H9 (cell line): ENCODE data around the gene ERFL. TPM values are rescaled to one million over a fixed set of nuclear protein-coding genes. Genes with fewer than 3 reads are reported as not detected.

ENCODE experiments used
- DNase-seq: peaks from one replicate; pipeline ENCODE4 v3.0.0-alpha.2; 2017
- H2AFZ ChIP-seq: one replicate; pipeline ENCODE4 v1.6.1; 2013; ENCODE audit warnings: mild to moderate bottlenecking, low read length, control low read depth, moderate library complexity
- H2AK5ac ChIP-seq: 2 replicates; pipeline ENCODE4 v1.6.1; 2013; ENCODE audit warnings: low read length, control low read depth, mixed read lengths; ENCODE audit not compliant: insufficient read length
- H2BK120ac ChIP-seq: one replicate; pipeline ENCODE4 v1.6.1; 2013; ENCODE audit warnings: low read depth, mild to moderate bottlenecking, low read length, control low read depth, inconsistent platforms; ENCODE audit not compliant: poor library complexity, severe bottlenecking
- H2BK12ac ChIP-seq: 2 replicates; pipeline ENCODE4 v1.6.1; 2013; ENCODE audit warnings: low read length, control low read depth, mixed read lengths, low read depth; ENCODE audit not compliant: insufficient read length
- H2BK15ac ChIP-seq: 2 replicates; pipeline ENCODE4 v1.6.1; 2013; ENCODE audit warnings: low read depth, low read length, control low read depth
- H2BK20ac ChIP-seq: one replicate; pipeline ENCODE4 v1.6.1; 2013; ENCODE audit warnings: low read depth, mild to moderate bottlenecking, low read length, control low read depth, inconsistent platforms; ENCODE audit not compliant: poor library complexity, severe bottlenecking
- H2BK5ac ChIP-seq: 2 replicates; pipeline ENCODE4 v1.6.1; 2013; ENCODE audit warnings: low read length, control low read depth, mixed read lengths; ENCODE audit not compliant: insufficient read length
- H3K14ac ChIP-seq: 2 replicates; pipeline ENCODE4 v1.6.1; 2013; ENCODE audit warnings: low read length, control low read depth; ENCODE audit not compliant: insufficient read depth
- H3K18ac ChIP-seq: 2 replicates; pipeline ENCODE4 v1.6.1; 2013; ENCODE audit warnings: low read depth, mild to moderate bottlenecking, mixed read lengths, low read length, control low read depth; ENCODE audit not compliant: insufficient read length
- H3K23ac ChIP-seq: 2 replicates; pipeline ENCODE4 v1.6.1; 2013; ENCODE audit warnings: low read length, control low read depth, mixed read lengths, low read depth; ENCODE audit not compliant: insufficient read length
- H3K23me2 ChIP-seq: 2 replicates; pipeline ENCODE4 v1.6.1; 2013; ENCODE audit warnings: low read depth, mild to moderate bottlenecking, mixed read lengths, low read length, control low read depth; ENCODE audit not compliant: insufficient read length, poor library complexity, severe bottlenecking
- H3K27ac ChIP-seq: 2 replicates; pipeline ENCODE4 v1.5.1; 2013; ENCODE audit warnings: low read length, control low read depth, mixed read lengths, low read depth; ENCODE audit not compliant: insufficient read length
- H3K27me3 ChIP-seq: 2 replicates; pipeline ENCODE4 v1.6.1; 2013; ENCODE audit warnings: low read length, control low read depth, inconsistent platforms; ENCODE audit not compliant: insufficient read depth
- H3K4ac ChIP-seq: 2 replicates; pipeline ENCODE4 v1.6.1; 2013; ENCODE audit warnings: low read depth, mild to moderate bottlenecking, control low read depth, inconsistent platforms, low read length, moderate library complexity
- H3K4me1 ChIP-seq: 2 replicates; pipeline ENCODE4 v1.6.1; 2013; ENCODE audit warnings: low read length, control low read depth, inconsistent platforms; ENCODE audit not compliant: insufficient read depth
- H3K4me2 ChIP-seq: 2 replicates; pipeline ENCODE4 v1.6.1; 2013; ENCODE audit warnings: low read length, control low read depth, mixed read lengths; ENCODE audit not compliant: insufficient read length, insufficient read depth
- H3K56ac ChIP-seq: 2 replicates; pipeline ENCODE4 v1.6.1; 2013; ENCODE audit warnings: low read depth, mild to moderate bottlenecking, mixed read lengths, low read length, control low read depth; ENCODE audit not compliant: insufficient read length
- H3K79me1 ChIP-seq: 2 replicates; pipeline ENCODE4 v1.6.1; 2013; ENCODE audit warnings: low read depth, mild to moderate bottlenecking, moderate library complexity, low read length, control low read depth, inconsistent platforms; ENCODE audit not compliant: insufficient read depth, poor library complexity, severe bottlenecking
- H3K79me2 ChIP-seq: 2 replicates; pipeline ENCODE4 v1.6.1; 2013; ENCODE audit warnings: low read length, control low read depth, inconsistent platforms; ENCODE audit not compliant: insufficient read depth
- H3K9ac ChIP-seq: 2 replicates; pipeline ENCODE4 v1.6.1; 2013; ENCODE audit warnings: low read length, control low read depth, mixed read lengths; ENCODE audit not compliant: insufficient read length; ENCODE audit errors: extremely low read depth
- H3K9me3 ChIP-seq: one replicate; pipeline ENCODE4 v1.6.1; 2013; ENCODE audit warnings: low read depth, low read length, inconsistent platforms; ENCODE audit not compliant: control insufficient read depth
- H3T11ph ChIP-seq: one replicate; pipeline ENCODE4 v1.6.1; 2013; ENCODE audit warnings: mild to moderate bottlenecking, low read length, control low read depth, inconsistent platforms
- H4K20me1 ChIP-seq: one replicate; pipeline ENCODE4 v1.6.1; 2013; ENCODE audit not compliant: control insufficient read depth, insufficient read length, insufficient read depth
- H4K5ac ChIP-seq: 2 replicates; pipeline ENCODE4 v1.6.1; 2013; ENCODE audit warnings: low read depth, mild to moderate bottlenecking, mixed read lengths, low read length, control low read depth; ENCODE audit not compliant: insufficient read length
- H4K8ac ChIP-seq: replicated peaks from 2 replicates; pipeline ENCODE4 v1.6.1; 2013; ENCODE audit warnings: low read length, control low read depth, mixed read lengths, low read depth; ENCODE audit not compliant: insufficient read length
- H4K91ac ChIP-seq: 2 replicates; pipeline ENCODE4 v1.6.1; 2013; ENCODE audit warnings: low read depth, mild to moderate bottlenecking, moderate library complexity, mixed read lengths, low read length, control low read depth; ENCODE audit not compliant: insufficient read length
- H3K27ac Mint-ChIP-seq, 3 experiments: 2 replicates in 2 of 3; 3 replicates in 1 of 3; pipeline ENCODE4 v1.8.0; 2020 to 2021; ENCODE audit warnings: mixed read lengths in 3 of 3, mild to moderate bottlenecking in 1 of 3, moderate library complexity in 1 of 3
- H3K27me3 Mint-ChIP-seq: 2 replicates; pipeline ENCODE4 v1.8.0; 2021; ENCODE audit warnings: low read depth, mild to moderate bottlenecking, moderate library complexity, mixed read lengths
- H3K36me3 Mint-ChIP-seq, 3 experiments: 2 replicates in 2 of 3; 3 replicates in 1 of 3; pipeline ENCODE4 v1.8.0; 2020 to 2021; ENCODE audit warnings: low read depth in 3 of 3, mixed read lengths in 3 of 3; ENCODE audit not compliant: insufficient read depth in 1 of 3
- H3K4me1 Mint-ChIP-seq, 2 experiments: 2 replicates each; pipeline ENCODE4 v1.8.0; 2020; ENCODE audit warnings: mixed read lengths in 2 of 2
- H3K4me3 Mint-ChIP-seq, 2 experiments: 2 replicates in 1 of 2; 3 replicates in 1 of 2; pipeline ENCODE4 v1.8.0; 2020 to 2021; ENCODE audit warnings: mild to moderate bottlenecking in 2 of 2, mixed read lengths in 2 of 2, moderate library complexity in 1 of 2
- H3K9me3 Mint-ChIP-seq, 2 experiments: 2 replicates in 1 of 2; 3 replicates in 1 of 2; pipeline ENCODE4 v1.8.0; 2020; ENCODE audit warnings: mild to moderate bottlenecking in 2 of 2, mixed read lengths in 2 of 2, moderate library complexity in 1 of 2
- CTCF ChIP-seq: fragments of 200-600 bp; sonication (generic); conservative IDR thresholded peaks from 3 replicates; pipeline ENCODE4 v1.8.0; 2021; ENCODE audit warnings: antibody characterized with exemption, mild to moderate bottlenecking
- WGBS: extraction: QIAGEN DNeasy Blood & Tissue Kit; methylation state at CpG from one replicate; pipeline ENCODE4 v1.1.7; 2013; ENCODE audit warnings: missing lambda C conversion rate, low lambda C conversion rate, mixed read lengths; ENCODE audit not compliant: insufficient read length; ENCODE audit errors: extremely low coverage; 5-methylcytosine and 5-hydroxymethylcytosine counted together
- total RNA-seq: library from RNA; stranded (reverse); gene quantifications from 2 replicates; pipeline ENCODE4 v1.2.1, GENCODE V29; 2021

The ERFL gene
- total RNA-seq, 1 experiment from 2014 or later, result 0.22 TPM

GRCh38 chr19:41960973-41961372 is 32.7 kb upstream of the ERFL start:
- TF ChIP-seq CTCF, result no peak
- Mint-ChIP-seq H3K27me3 (no peaks in the 10 kb centered on the region), H3K9me3 (no peaks in the 10 kb centered on the region), H3K4me3 (no peak overlapping the region), H3K36me3 (peaks cover 4 to 17% (median 5%) of the 10 kb centered on the region in 3 experiments; a peak in 5 of 7 replicates), H3K4me1 (peaks cover 16 to 22% of the 10 kb centered on the region in 2 experiments), H3K27ac (peak overlapping the region in 1 of 3 experiments; percentile 82; a peak in 1 of 7 replicates)
- no peak overlapping the region for H3K14ac ChIP-seq
- no peak overlapping the region for H2BK5ac ChIP-seq
- no peaks in the 10 kb centered on the region for H3K79me2 ChIP-seq
- H2AFZ ChIP-seq, result no peak overlapping the region
- no peaks in the 10 kb centered on the region for H3K27me3 ChIP-seq
- H2AK5ac ChIP-seq, result no peak overlapping the region
- H3K79me1 ChIP-seq, result no peaks in the 10 kb centered on the region
- DNase-seq, result no peak
- H2BK15ac ChIP-seq, result no peak overlapping the region
- no peak overlapping the region for H3K4me2 ChIP-seq
- H4K20me1 ChIP-seq, result peaks cover 3% of the 10 kb centered on the region
- H3K4me1 ChIP-seq, result no peaks in the 10 kb centered on the region
- H3K27ac ChIP-seq, result no peak overlapping the region
- H3K56ac ChIP-seq, result no peak overlapping the region
- no peak overlapping the region for H3K18ac ChIP-seq
- no peak overlapping the region for H4K5ac ChIP-seq
- no peak overlapping the region for H3K4ac ChIP-seq
- WGBS, result no CpG with 5 or more reads among the region's 5 CpGs
- H3K9ac ChIP-seq, result no peak overlapping the region
- H2BK12ac ChIP-seq, result no peak overlapping the region
- H3K9me3 ChIP-seq, result no peaks in the 10 kb centered on the region
- H3T11ph ChIP-seq, result no peak overlapping the region
- H2BK120ac ChIP-seq, result no peak overlapping the region
- H4K8ac ChIP-seq, result no peak overlapping the region
- no peak overlapping the region for H3K23ac ChIP-seq
- H2BK20ac ChIP-seq, result no peak overlapping the region
- no peaks in the 10 kb centered on the region for H3K23me2 ChIP-seq
- H4K91ac ChIP-seq, result no peak overlapping the region
